PC-9 (cell line): ENCODE measurements around the gene CBFA2T3. TPM values are rescaled to one million over a fixed set of nuclear protein-coding genes. Genes with fewer than 3 reads are reported as not detected.

Experiments used
- BruUV-seq: library from RNA; stranded (reverse); fragments of 400-500 nt; replicated peaks from 2 replicates; lab custom pipeline; 2021; lab: Mats Ljungman, UMichigan
- CTCF ChIA-PET: fragments of 300-600 bp; sonication (Branson Sonifier 250); formaldehyde crosslinking; loops from one replicate; lab custom pipeline; 2022; ENCODE audit warnings: antibody characterized with exemption; lab: Charles Lee
- POLR2A ChIA-PET: fragments of 300-600 bp; sonication (Branson Sonifier 250); formaldehyde crosslinking; loops from one replicate; lab custom pipeline; 2022; ENCODE audit warnings: antibody characterized with exemption; ENCODE audit not compliant: unreplicated experiment; lab: Charles Lee
- DNase-seq, 2 experiments: peaks; one replicate each; pipeline versions ENCODE4 v3.0.0 to v3.0.0-alpha.2; 2015 to 2022; ENCODE audit warnings: mixed read lengths in 1 of 2
- H2AFZ ChIP-seq: fragments of 200-600 bp; sonication (generic); 2 replicates; pipeline ENCODE4 v1.8.1; 2017; ENCODE audit warnings: antibody characterized with exemption
- H3F3A ChIP-seq: fragments of 200-600 bp; sonication (generic); 2 replicates; pipeline ENCODE4 v1.8.1; 2017; ENCODE audit warnings: antibody characterized with exemption, mild to moderate bottlenecking, low read depth; ENCODE audit not compliant: insufficient read depth
- H3K27ac ChIP-seq: fragments of 200-600 bp; sonication (generic); 2 replicates; pipeline ENCODE4 v1.6.1; 2016; ENCODE audit warnings: mixed run types
- H3K27me3 ChIP-seq: fragments of 200-600 bp; sonication (generic); 2 replicates; pipeline ENCODE4 v1.6.1; 2016; ENCODE audit warnings: low read depth, mixed run types; ENCODE audit not compliant: insufficient read depth
- H3K36me3 ChIP-seq: fragments of 200-600 bp; sonication (generic); 2 replicates; pipeline ENCODE4 v1.6.1; 2016; ENCODE audit warnings: low read depth, mixed run types
- H3K4me1 ChIP-seq: fragments of 200-600 bp; sonication (generic); replicated peaks from 2 replicates; pipeline ENCODE4 v1.6.1; 2016; ENCODE audit warnings: mixed run types; ENCODE audit not compliant: insufficient read depth
- H3K4me2 ChIP-seq: fragments of 200-600 bp; sonication (generic); 2 replicates; pipeline ENCODE4 v1.6.1; 2017; ENCODE audit warnings: mixed run types
- H3K4me3 ChIP-seq: fragments of 200-600 bp; sonication (generic); 2 replicates; pipeline ENCODE4 v1.6.1; 2016; ENCODE audit warnings: mixed run types
- H3K79me2 ChIP-seq: fragments of 200-600 bp; sonication (generic); 2 replicates; pipeline ENCODE4 v1.6.1; 2017; ENCODE audit warnings: low read depth, mixed run types
- H3K9me2 ChIP-seq: fragments of 200-600 bp; sonication (generic); 2 replicates; pipeline ENCODE4 v1.8.1; 2017; ENCODE audit warnings: mild to moderate bottlenecking; ENCODE audit not compliant: insufficient read depth
- H3K9me3 ChIP-seq: fragments of 200-600 bp; sonication (generic); 2 replicates; pipeline ENCODE4 v1.8.1; 2016; ENCODE audit warnings: low read depth; ENCODE audit not compliant: insufficient read depth
- H4K20me1 ChIP-seq: fragments of 200-600 bp; sonication (generic); 2 replicates; pipeline ENCODE4 v1.8.1; 2017; ENCODE audit not compliant: insufficient read depth
- CTCF ChIP-seq: fragments of 200-600 bp; sonication (generic); conservative IDR thresholded peaks from 2 replicates; pipeline ENCODE4 v1.6.1; 2017; ENCODE audit warnings: mixed run types, antibody characterized with exemption, mild to moderate bottlenecking, moderate library complexity
- EZH2 ChIP-seq: fragments of 200-600 bp; sonication (generic); IDR thresholded peaks from 2 replicates; pipeline ENCODE4 v1.8.0; 2017; ENCODE audit warnings: antibody characterized with exemption, low read depth
- intact Hi-C: fragments of 100-400 bp; cut with micrococcal nuclease; formaldehyde crosslinking; loops from one replicate; pipeline ENCODE4 v1.10.0; 2022; ENCODE audit not compliant: unreplicated experiment
- total RNA-seq: library from RNA; stranded (reverse); gene quantifications from 2 replicates; pipeline ENCODE4 v1.2.3, GENCODE V29; 2021

Gene CBFA2T3
- total RNA-seq, 1 experiment from 2014 or later = 1.0 TPM

GRCh38 chr16:88871349-88871702 is 105.7 kb downstream of the CBFA2T3 start:
- TF ChIP-seq CTCF (no peak), EZH2 (no peak)
- H3K36me3 ChIP-seq = no peaks in the 10 kb centered on the region
- no peaks in the 10 kb centered on the region for H3K4me1 ChIP-seq
- ChIA-PET CTCF (no interaction called here), POLR2A (no interaction called here)
- no peak for DNase-seq
- no peaks in the 10 kb centered on the region for H3K9me3 ChIP-seq
- H3K27me3 ChIP-seq = peaks cover 92% of the 10 kb centered on the region
- intact Hi-C loops = no loop called here
- no peaks in the 10 kb centered on the region for H3K79me2 ChIP-seq
- no peaks in the 10 kb centered on the region for H3F3A ChIP-seq
- no peak overlapping the region for H3K27ac ChIP-seq
- H4K20me1 ChIP-seq = no peaks in the 10 kb centered on the region
- H2AFZ ChIP-seq = no peak overlapping the region
- BruUV-seq = no TSS peak
- no peaks in the 10 kb centered on the region for H3K9me2 ChIP-seq
- H3K4me2 ChIP-seq = no peak overlapping the region
- no peak overlapping the region for H3K4me3 ChIP-seq

DNA sequence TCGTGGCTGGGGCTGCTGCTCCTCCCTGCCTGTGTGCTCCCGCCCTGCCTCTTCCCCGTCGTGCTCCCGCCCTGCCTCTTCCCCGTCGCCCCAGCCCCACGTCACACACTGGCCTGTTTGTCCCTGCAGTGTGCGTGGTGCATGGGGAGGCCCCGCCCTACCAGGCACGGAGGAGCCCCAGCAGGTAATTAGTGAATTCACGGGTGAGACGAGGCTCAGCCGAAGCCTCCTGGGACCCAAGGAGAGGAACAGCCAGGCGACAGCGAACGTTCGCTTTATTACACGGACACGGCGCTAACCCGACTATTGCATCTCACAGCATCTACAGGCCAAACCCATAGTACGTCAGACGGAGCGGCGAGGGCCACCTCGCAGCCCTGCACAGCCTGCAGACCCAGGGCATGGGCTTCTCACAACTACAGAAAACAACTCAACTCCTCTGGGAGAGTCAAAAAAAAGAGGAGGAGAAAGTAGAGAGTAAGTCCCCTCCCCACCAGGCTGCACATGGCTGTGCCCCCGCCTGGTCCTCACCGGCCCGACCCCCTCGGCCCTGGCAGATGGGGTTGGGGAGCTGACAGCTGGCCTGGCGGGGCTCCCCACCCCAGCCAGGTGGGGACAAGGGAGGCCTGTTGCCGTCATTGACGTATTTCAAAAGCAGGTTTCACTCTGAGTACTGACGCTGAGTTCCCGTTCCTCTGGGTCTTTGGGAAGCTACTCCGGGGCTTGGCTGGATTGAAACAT is 106.2 kb downstream of the CBFA2T3 start:
- POLR2A ChIA-PET = no interaction called here
- Histone ChIP-seq H3K79me2 (no peaks in the 10 kb centered on the region), H3K27me3 (peaks cover 86% of the 10 kb centered on the region), H3K4me1 (no peaks in the 10 kb centered on the region), H3K4me2 (no peak overlapping the region), H2AFZ (no peak overlapping the region), H3K36me3 (no peaks in the 10 kb centered on the region), H3K9me2 (no peaks in the 10 kb centered on the region), H3K4me3 (no peak overlapping the region), H3K27ac (no peak overlapping the region), H3F3A (no peaks in the 10 kb centered on the region), H4K20me1 (no peaks in the 10 kb centered on the region), H3K9me3 (no peaks in the 10 kb centered on the region)
- intact Hi-C loops = no loop called here
- CTCF ChIA-PET = no interaction called here
- DNase-seq = no peak
- BruUV-seq = no TSS peak
- TF ChIP-seq EZH2 = no peak
- no peak for TF ChIP-seq CTCF

GRCh38 chr16:88869673-88869980 is 107.4 kb downstream of the CBFA2T3 start:
- no peak overlapping the region for H3K4me3 ChIP-seq
- H3K27ac ChIP-seq = no peak overlapping the region
- H3K27me3 ChIP-seq = peaks cover 75% of the 10 kb centered on the region
- H3K79me2 ChIP-seq = no peaks in the 10 kb centered on the region
- no peak for TF ChIP-seq EZH2
- TF ChIP-seq CTCF = no peak
- CTCF ChIA-PET = no interaction called here
- no peaks in the 10 kb centered on the region for H3K9me3 ChIP-seq
- H3K9me2 ChIP-seq = no peaks in the 10 kb centered on the region
- BruUV-seq = no TSS peak
- H3K4me2 ChIP-seq = no peak overlapping the region
- no peak for DNase-seq
- intact Hi-C loops = no loop called here
- POLR2A ChIA-PET = no interaction called here
- no peaks in the 10 kb centered on the region for H3K4me1 ChIP-seq
- no peak overlapping the region for H2AFZ ChIP-seq
- no peaks in the 10 kb centered on the region for H3K36me3 ChIP-seq
- H3F3A ChIP-seq = no peaks in the 10 kb centered on the region
- H4K20me1 ChIP-seq = no peaks in the 10 kb centered on the region
